WERI-Rb-1 (cell line): Measurements from ENCODE around the gene DUSP22.

ENCODE experiments used
- DNase-seq: peaks from one replicate; pipeline ENCODE4 v3.0.0-alpha.2; 2020
- H3K27ac ChIP-seq: fragments of 250-450 bp; sonication (Bioruptor Pico); 2 replicates; pipeline ENCODE4 v1.5.1; 2020; ENCODE audit warnings: mild to moderate bottlenecking, moderate library complexity
- H3K27me3 ChIP-seq: fragments of 250-450 bp; sonication (Bioruptor Pico); 2 replicates; pipeline ENCODE4 v1.5.1; 2021; ENCODE audit warnings: mild to moderate bottlenecking, low read depth, moderate library complexity; ENCODE audit not compliant: insufficient read depth, severe bottlenecking
- H3K36me3 ChIP-seq: fragments of 250-450 bp; sonication (Bioruptor Pico); 2 replicates; pipeline ENCODE4 v1.5.1; 2020; ENCODE audit warnings: mild to moderate bottlenecking, moderate library complexity
- H3K4me3 ChIP-seq: 2 replicates; pipeline ENCODE4 v1.5.1; 2011; ENCODE audit warnings: low read depth, mild to moderate bottlenecking, control low read depth, low read length
- H3K9me3 ChIP-seq: fragments of 250-450 bp; sonication (Bioruptor Pico); 2 replicates; pipeline ENCODE4 v1.5.1; 2021; ENCODE audit warnings: mild to moderate bottlenecking, moderate library complexity; ENCODE audit not compliant: severe bottlenecking
- CTCF ChIP-seq: IDR thresholded peaks from 2 replicates; pipeline ENCODE4 v1.5.1; 2011; ENCODE audit warnings: low read depth, mild to moderate bottlenecking, control low read depth, inconsistent platforms, low read length

The DUSP22 gene

GRCh38 chr6:341914-342831 lies 49.9 kb downstream of the DUSP22 start:
- Histone ChIP-seq H3K4me3 (no peak overlapping the region), H3K27me3 (peaks cover 39% of the 10 kb centered on the region), H3K9me3 (no peaks in the 10 kb centered on the region), H3K36me3 (no peaks in the 10 kb centered on the region; the same call in 1 of the 2 replicates), H3K27ac (no peak overlapping the region)
- no peak for TF ChIP-seq CTCF
- DNase-seq = no peak

- Histone ChIP-seq H3K27ac (no peak overlapping the region), H3K9me3 (no peaks in the 10 kb centered on the region), H3K27me3 (peaks cover 38% of the 10 kb centered on the region), H3K4me3 (no peak overlapping the region), H3K36me3 (peaks cover 1% of the 10 kb centered on the region)
- TF ChIP-seq CTCF = no peak
- no peak for DNase-seq
These were observed 50.5 kb downstream of the DUSP22 start for GRCh38 chr6:342832-343179.

GRCh38 chr6:343226-343935 lies 51.1 kb downstream of the DUSP22 start:
- TF ChIP-seq CTCF = no peak
- DNase-seq = no peak
- Histone ChIP-seq H3K27ac (no peak overlapping the region), H3K36me3 (peaks cover 7% of the 10 kb centered on the region), H3K9me3 (no peaks in the 10 kb centered on the region), H3K4me3 (no peak overlapping the region), H3K27me3 (peaks cover 39% of the 10 kb centered on the region)

- no peak for DNase-seq
- peaks cover 10% of the 10 kb centered on the region for H3K36me3 ChIP-seq
- peaks cover 43% of the 10 kb centered on the region for H3K27me3 ChIP-seq
These were observed 51.9 kb downstream of the DUSP22 start for GRCh38 chr6:343960-344815.

More at GRCh38 chr6:343960-344815, 51.9 kb downstream of the DUSP22 start:
- Histone ChIP-seq H3K27ac (no peak overlapping the region), H3K9me3 (no peaks in the 10 kb centered on the region), H3K4me3 (no peak overlapping the region)
- TF ChIP-seq CTCF = no peak
